Subcutaneous abdominal adipose tissue (tissue), 5 donors: ENCODE results near the gene FAM170A.

Experiments
- H3K27ac ChIP-seq: one replicate; pipeline ENCODE4 v1.7.0; 2013; ENCODE audit warnings: low read depth, mild to moderate bottlenecking, inconsistent platforms, low read length, moderate library complexity
- H3K27me3 ChIP-seq, 5 donors: one replicate each; pipeline ENCODE4 v1.7.0; 2013; ENCODE audit warnings: low read length in 5 of 5, inconsistent platforms in 1 of 5; ENCODE audit not compliant: control insufficient read depth in 5 of 5, insufficient read depth in 4 of 5
- H3K36me3 ChIP-seq, 5 donors: one replicate each; pipeline ENCODE4 v1.7.0; 2013; ENCODE audit warnings: low read length in 5 of 5; ENCODE audit not compliant: control insufficient read depth in 5 of 5, insufficient read depth in 5 of 5
- H3K4me1 ChIP-seq, 5 donors: one replicate each; pipeline ENCODE4 v1.7.0; 2013; ENCODE audit warnings: low read length in 5 of 5, mild to moderate bottlenecking in 3 of 5, moderate library complexity in 1 of 5; ENCODE audit not compliant: control insufficient read depth in 5 of 5, insufficient read depth in 5 of 5
- H3K4me3 ChIP-seq, 5 donors: one replicate each; pipeline ENCODE4 v1.7.0; 2013; ENCODE audit warnings: low read length in 5 of 5, low read depth in 1 of 5
- H3K9ac ChIP-seq, 5 donors: one replicate each; pipeline ENCODE4 v1.7.0; 2013; ENCODE audit warnings: low read length in 5 of 5, mild to moderate bottlenecking in 4 of 5, moderate library complexity in 3 of 5
- H3K9me3 ChIP-seq, 5 donors: one replicate each; pipeline ENCODE4 v1.7.0; 2013; ENCODE audit warnings: low read length in 5 of 5; ENCODE audit not compliant: control insufficient read depth in 5 of 5
- donor health status: healthy.
- donor health status: healthy.
- donor health status: healthy.
- donor health status: healthy.
- donor health status: healthy.

FAM170A gene

GRCh38 chr5:119629339-119629738 lies at the start of gene FAM170A:
FAM170A (plus strand) TSS chr5:119629558; CDS start chr5:119629769, 211 bp downstream.
- Histone ChIP-seq H3K9ac (no peak within 1 kb of the TSS), H3K27ac (no peak within 1 kb of the TSS), H3K9me3 (no peaks in the 10 kb centered on the region), H3K4me1 (no peaks in the 10 kb centered on the region), H3K4me3 (no peak within 1 kb of the TSS), H3K27me3 (no peaks in the 10 kb centered on the region), H3K36me3 (no peaks in the 10 kb centered on the region)

- Histone ChIP-seq H3K27ac (no peak overlapping the region), H3K4me3 (no peak overlapping the region), H3K4me1 (no peaks in the 10 kb centered on the region), H3K9ac (no peak overlapping the region), H3K36me3 (no peaks in the 10 kb centered on the region), H3K9me3 (no peaks in the 10 kb centered on the region), H3K27me3 (no peaks in the 10 kb centered on the region)
Measured at GRCh38 chr5:119582987-119583386, 46.4 kb upstream of the FAM170A start.

GRCh38 chr5:119583684-119584083 lies 45.7 kb upstream of the FAM170A start:
- no peaks in the 10 kb centered on the region for H3K4me1 ChIP-seq
- H3K27me3 ChIP-seq, result no peaks in the 10 kb centered on the region
- H3K36me3 ChIP-seq, result no peaks in the 10 kb centered on the region
- no peak overlapping the region for H3K27ac ChIP-seq
- H3K9me3 ChIP-seq, result no peaks in the 10 kb centered on the region
- no peak overlapping the region for H3K9ac ChIP-seq
- H3K4me3 ChIP-seq, result no peak overlapping the region

GRCh38 chr5:119596046-119596445 lies 33.3 kb upstream of the FAM170A start:
- no peak overlapping the region for H3K27ac ChIP-seq
- H3K9ac ChIP-seq, result no peak overlapping the region
- peaks cover 0 to 6% (median 5%) of the 10 kb centered on the region in 5 donors for H3K9me3 ChIP-seq
- H3K27me3 ChIP-seq, result no peaks in the 10 kb centered on the region
- H3K36me3 ChIP-seq, result no peaks in the 10 kb centered on the region
- no peaks in the 10 kb centered on the region for H3K4me1 ChIP-seq
- no peak overlapping the region for H3K4me3 ChIP-seq

- Histone ChIP-seq H3K9ac (no peak overlapping the region), H3K9me3 (no peaks in the 10 kb centered on the region), H3K27ac (no peak overlapping the region), H3K4me3 (no peak overlapping the region), H3K36me3 (no peaks in the 10 kb centered on the region), H3K27me3 (no peaks in the 10 kb centered on the region), H3K4me1 (no peaks in the 10 kb centered on the region)
Measured at GRCh38 chr5:119597728-119598298, 31.5 kb upstream of the FAM170A start.

GRCh38 chr5:119613937-119614336 lies 15.4 kb upstream of the FAM170A start:
- no peaks in the 10 kb centered on the region for H3K4me1 ChIP-seq
- H3K36me3 ChIP-seq, result no peaks in the 10 kb centered on the region
- H3K9me3 ChIP-seq, result peaks cover 0 to 2% (median 0%) of the 10 kb centered on the region in 5 donors
- no peak overlapping the region for H3K9ac ChIP-seq
- no peak overlapping the region for H3K27ac ChIP-seq
- no peak overlapping the region for H3K4me3 ChIP-seq
- no peaks in the 10 kb centered on the region for H3K27me3 ChIP-seq

- H3K27me3 ChIP-seq, result no peaks in the 10 kb centered on the region
- H3K9me3 ChIP-seq, result peaks cover 0 to 2% (median 0%) of the 10 kb centered on the region in 5 donors
- no peak overlapping the region for H3K9ac ChIP-seq
- H3K4me3 ChIP-seq, result no peak overlapping the region
- H3K4me1 ChIP-seq, result no peaks in the 10 kb centered on the region
- H3K27ac ChIP-seq, result no peak overlapping the region
- H3K36me3 ChIP-seq, result no peaks in the 10 kb centered on the region
Measured at GRCh38 chr5:119614838-119615237, 14.5 kb upstream of the FAM170A start.

- peaks cover 0 to 13% (median 3%) of the 10 kb centered on the region in 5 donors for H3K9me3 ChIP-seq
- no peaks in the 10 kb centered on the region for H3K27me3 ChIP-seq
- no peaks in the 10 kb centered on the region for H3K4me1 ChIP-seq
- H3K9ac ChIP-seq, result no peak overlapping the region
- no peaks in the 10 kb centered on the region for H3K36me3 ChIP-seq
- no peak overlapping the region for H3K4me3 ChIP-seq
- H3K27ac ChIP-seq, result no peak overlapping the region
Measured at GRCh38 chr5:119626086-119626485, 3.3 kb upstream of the FAM170A start.

GRCh38 chr5:119630752-119631440 lies 1.5 kb downstream of the FAM170A start:
- no peaks in the 10 kb centered on the region for H3K4me1 ChIP-seq
- no peak overlapping the region for H3K27ac ChIP-seq
- no peaks in the 10 kb centered on the region for H3K9me3 ChIP-seq
- H3K27me3 ChIP-seq, result no peaks in the 10 kb centered on the region
- no peaks in the 10 kb centered on the region for H3K36me3 ChIP-seq
- H3K9ac ChIP-seq, result no peak overlapping the region
- no peak overlapping the region for H3K4me3 ChIP-seq

- Histone ChIP-seq H3K27me3 (no peaks in the 10 kb centered on the region), H3K9ac (no peak overlapping the region), H3K36me3 (no peaks in the 10 kb centered on the region), H3K4me1 (no peaks in the 10 kb centered on the region), H3K9me3 (no peaks in the 10 kb centered on the region), H3K27ac (no peak overlapping the region), H3K4me3 (no peak overlapping the region)
Measured at GRCh38 chr5:119631660-119632059, 2.3 kb downstream of the FAM170A start.
